Measurements from ENCODE around the gene MYO3B. TPM values are rescaled to one million over a fixed set of nuclear protein-coding genes. Genes with fewer than 3 reads are reported as not detected.

MYO3B gene
- total RNA-seq, 1 experiment from 2014 or later: 0.63 TPM

DNA sequence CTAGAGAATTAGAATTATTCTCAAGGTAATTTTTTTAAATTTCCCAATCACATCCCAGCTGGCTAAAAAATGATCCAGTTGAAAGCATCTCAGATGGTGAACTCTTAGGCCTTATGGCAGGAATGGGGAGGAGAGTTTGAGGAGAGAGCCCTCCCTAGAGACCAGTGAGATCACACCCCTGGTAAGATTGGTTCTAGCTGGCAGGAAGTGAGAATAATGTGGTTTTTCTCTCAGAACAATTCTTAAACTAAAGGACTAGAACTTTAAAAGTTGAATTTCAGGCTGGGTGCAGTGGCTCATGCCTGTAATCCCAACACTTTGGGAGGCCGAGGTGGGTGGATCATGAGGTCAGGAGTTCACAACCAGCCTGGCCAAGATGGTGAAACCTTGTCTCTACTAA, 120.2 kb downstream of the MYO3B start:
- Mint-ChIP-seq H3K27ac (no peak overlapping the region), H3K9me3 (no peaks in the 10 kb centered on the region), H3K4me3 (no peak overlapping the region), H3K27me3 (ENCODE audit: low read depth) (no peaks in the 10 kb centered on the region), H3K4me1 (peaks cover 2 to 14% of the 10 kb centered on the region in 2 experiments; a peak in 3 of 4 replicates), H3K36me3 (ENCODE audit: insufficient read depth in 1 of 3, low read depth in 3 of 3) (no peaks in the 10 kb centered on the region)
- Histone ChIP-seq H2BK120ac (ENCODE audit: low read depth, low read length, poor library complexity, severe bottlenecking) (no peak overlapping the region), H3K27me3 (ENCODE audit: insufficient read depth, low read length) (no peaks in the 10 kb centered on the region), H3T11ph (ENCODE audit: low read length) (no peak overlapping the region), H4K20me1 (ENCODE audit: control insufficient read depth, insufficient read depth, insufficient read length) (no peaks in the 10 kb centered on the region), H3K79me2 (ENCODE audit: insufficient read depth, low read length) (no peaks in the 10 kb centered on the region), H2BK12ac (ENCODE audit: insufficient read length, low read depth, low read length) (no peak overlapping the region), H3K18ac (ENCODE audit: insufficient read length, low read depth, low read length) (no peak overlapping the region), H2AFZ (ENCODE audit: low read length) (no peak overlapping the region), H4K91ac (ENCODE audit: insufficient read length, low read depth, low read length) (no peak overlapping the region), H2BK20ac (ENCODE audit: low read depth, low read length, poor library complexity, severe bottlenecking) (no peak overlapping the region), H2AK5ac (ENCODE audit: insufficient read length, low read length) (no peak overlapping the region), H4K5ac (ENCODE audit: insufficient read length, low read depth, low read length) (no peak overlapping the region), H3K4ac (ENCODE audit: low read depth, low read length) (no peak overlapping the region), H3K4me1 (ENCODE audit: insufficient read depth, low read length) (no peaks in the 10 kb centered on the region), H3K23ac (ENCODE audit: insufficient read length, low read depth, low read length) (no peak overlapping the region), H3K4me2 (ENCODE audit: insufficient read depth, insufficient read length, low read length) (no peak overlapping the region), H3K27ac (ENCODE audit: insufficient read length, low read depth, low read length) (no peak overlapping the region), H3K23me2 (ENCODE audit: insufficient read length, low read depth, low read length, poor library complexity, severe bottlenecking) (no peaks in the 10 kb centered on the region), H3K79me1 (ENCODE audit: insufficient read depth, low read depth, low read length, poor library complexity, severe bottlenecking) (no peaks in the 10 kb centered on the region), H3K9ac (ENCODE audit: extremely low read depth, insufficient read length, low read length) (no peak overlapping the region), H4K8ac (replicated peaks; ENCODE audit: insufficient read length, low read depth, low read length) (no peak overlapping the region), H2BK5ac (ENCODE audit: insufficient read length, low read length) (no peak overlapping the region), H3K14ac (ENCODE audit: insufficient read depth, low read length) (no peak overlapping the region), H2BK15ac (ENCODE audit: low read depth, low read length) (no peak overlapping the region), H3K9me3 (ENCODE audit: control insufficient read depth, low read depth, low read length) (no peaks in the 10 kb centered on the region), H3K56ac (ENCODE audit: insufficient read length, low read depth, low read length) (no peak overlapping the region)
- TF ChIP-seq CTCF (conservative IDR thresholded peaks at IDR 0.05): no peak
- no peak for DNase-seq
- WGBS (ENCODE audit: extremely low coverage, insufficient read length, low lambda C conversion rate): no CpG with 5 or more reads among the region's 1 CpG

All from H9 (cell line).